Femur (tissue), 1 donor: ENCODE data around the gene CASP9.

Experiments
- DNase-seq: peaks from one replicate; pipeline ENCODE4 v3.0.0-alpha.2; 2017

The CASP9 gene

DNA sequence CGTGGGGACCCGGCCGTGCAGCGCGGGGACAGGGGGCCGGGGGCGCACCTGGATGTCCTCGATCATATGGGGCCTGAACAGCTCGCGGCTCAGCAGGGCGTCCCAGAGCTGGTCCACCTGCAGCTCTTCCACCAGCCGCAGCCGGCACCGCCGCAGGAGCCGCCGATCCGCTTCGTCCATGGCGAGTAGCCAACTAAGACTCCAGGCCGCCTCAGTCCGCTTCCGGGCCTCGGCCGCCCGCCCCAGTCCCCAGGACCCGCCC lies at the start of gene CASP9:
Gene CASP9 (minus strand): TSS at position 195 of the 262 bp plus-strand sequence. CDS start 15 bp downstream, at position 180.
- no peak for DNase-seq

DNA sequence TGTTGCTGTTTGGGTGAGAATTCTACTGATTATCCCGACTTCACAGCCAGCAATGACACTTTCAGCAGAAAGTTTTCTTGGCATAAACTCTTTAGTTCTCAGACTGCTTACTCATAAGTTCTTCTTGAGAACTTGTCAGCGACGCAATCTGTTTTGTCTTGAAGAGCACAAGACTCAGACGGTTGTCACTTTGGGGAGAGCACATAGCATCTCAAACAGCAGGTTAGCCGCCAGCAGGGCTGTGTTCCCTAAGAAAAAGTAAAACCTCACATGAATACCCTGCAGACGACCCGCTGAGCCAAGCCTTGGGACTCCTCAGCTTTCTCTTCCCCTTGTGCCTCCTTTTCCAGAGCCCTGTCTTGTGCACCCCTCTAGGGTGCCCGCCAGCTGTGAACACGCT lies 49.5 kb upstream of the CASP9 start:
- no peak for DNase-seq

DNA sequence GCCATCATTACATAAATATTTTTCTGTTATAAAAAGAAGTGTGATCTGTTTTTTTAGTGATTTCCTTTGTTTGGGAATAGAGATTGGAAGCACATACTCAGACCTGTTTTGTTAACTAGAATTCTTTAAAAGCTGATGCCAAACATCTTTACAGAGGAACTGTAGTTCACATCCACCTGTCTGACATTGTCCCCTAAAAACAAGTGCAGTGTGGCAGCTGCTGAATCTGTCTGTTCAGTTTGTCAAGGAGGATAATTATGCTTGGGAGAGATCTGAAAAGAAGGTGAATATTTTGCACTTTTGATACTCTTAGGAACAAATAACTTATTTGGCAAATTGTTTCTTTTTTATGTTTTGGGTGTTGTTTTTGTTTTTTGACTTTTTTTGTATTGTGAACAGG lies 47.3 kb upstream of the CASP9 start:
- DNase-seq, result no peak

DNA sequence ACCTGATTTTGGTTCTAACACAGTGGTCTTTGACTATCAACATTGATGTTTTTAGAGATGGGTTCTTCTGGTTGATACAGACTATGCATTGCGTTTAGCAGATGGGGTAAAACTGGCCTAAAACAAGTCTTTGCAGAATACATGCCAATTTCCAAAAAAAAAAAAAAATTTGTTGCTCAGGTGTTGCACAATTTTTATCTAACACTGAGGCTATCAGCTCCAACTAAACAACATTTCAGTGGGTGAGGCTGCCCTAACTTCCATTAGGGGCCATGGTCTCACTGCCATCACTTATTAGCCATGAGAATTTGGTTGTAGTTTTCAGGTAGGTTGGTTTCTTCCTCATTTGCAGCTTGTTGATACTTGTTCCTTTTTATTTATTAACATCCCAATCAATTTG lies 46.8 kb upstream of the CASP9 start:
- DNase-seq, result no peak

DNA sequence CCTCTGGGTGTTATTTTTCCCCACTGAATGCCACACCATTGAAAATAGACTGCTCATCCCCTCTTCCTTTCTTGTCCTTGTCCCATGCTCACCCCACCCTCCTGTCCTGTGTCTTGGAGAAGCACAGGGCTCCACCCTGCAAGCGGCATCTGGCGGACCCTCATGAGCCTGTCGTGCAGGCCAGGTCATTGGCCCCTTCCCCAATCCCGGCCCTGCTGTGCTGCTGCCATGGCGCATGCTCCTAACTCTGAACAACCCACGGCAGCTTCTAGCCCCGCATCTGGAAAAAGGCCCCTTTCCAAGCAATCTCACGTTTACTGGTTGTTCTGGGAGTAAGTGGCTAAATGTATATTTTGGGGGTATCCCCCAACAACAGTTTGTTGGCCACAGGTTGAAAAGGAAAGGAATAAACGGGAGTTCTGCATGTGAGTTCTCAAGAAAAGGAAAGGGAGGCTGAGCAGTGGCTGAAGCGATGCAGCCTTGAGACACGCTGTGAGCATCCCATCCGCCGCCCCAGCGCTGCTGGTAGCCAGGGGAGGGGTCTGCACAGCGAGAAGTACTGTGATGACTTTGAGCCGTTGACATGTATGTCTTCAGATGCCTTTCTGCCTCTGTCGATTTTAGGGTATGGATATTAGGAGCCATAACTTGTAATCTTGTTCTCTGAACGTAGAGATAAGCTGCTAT lies 44.5 kb upstream of the CASP9 start:
- DNase-seq, result no peak

DNA sequence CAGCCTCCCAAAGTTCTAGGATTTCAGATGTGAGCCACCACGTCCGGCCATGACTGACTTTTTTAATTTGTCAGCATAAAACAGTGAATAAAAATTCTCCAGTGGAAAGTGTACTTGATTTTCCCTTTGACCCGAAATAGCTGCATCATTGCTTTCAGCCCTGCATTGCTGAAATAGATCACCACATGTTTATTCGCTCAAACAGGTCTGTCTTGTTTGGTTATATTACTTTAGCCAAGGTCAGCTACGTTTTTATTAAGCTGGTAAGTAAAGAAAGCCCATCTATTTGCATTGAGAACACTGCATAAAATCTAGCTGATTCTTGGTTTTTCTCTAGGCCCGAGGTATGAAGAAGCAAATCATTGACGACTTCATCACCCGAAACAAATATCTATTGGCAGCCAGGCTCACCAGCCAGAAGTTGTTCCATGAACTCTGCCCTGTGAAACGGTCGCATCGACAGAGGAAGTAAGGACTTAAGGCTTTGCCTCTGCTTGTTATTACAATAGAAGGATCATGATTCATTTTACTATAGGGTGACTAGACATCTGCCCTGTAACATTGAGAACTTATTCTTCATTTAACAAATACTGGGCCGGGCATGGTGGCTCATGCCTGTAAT lies 35.3 kb upstream of the CASP9 start:
- no peak for DNase-seq

DNA sequence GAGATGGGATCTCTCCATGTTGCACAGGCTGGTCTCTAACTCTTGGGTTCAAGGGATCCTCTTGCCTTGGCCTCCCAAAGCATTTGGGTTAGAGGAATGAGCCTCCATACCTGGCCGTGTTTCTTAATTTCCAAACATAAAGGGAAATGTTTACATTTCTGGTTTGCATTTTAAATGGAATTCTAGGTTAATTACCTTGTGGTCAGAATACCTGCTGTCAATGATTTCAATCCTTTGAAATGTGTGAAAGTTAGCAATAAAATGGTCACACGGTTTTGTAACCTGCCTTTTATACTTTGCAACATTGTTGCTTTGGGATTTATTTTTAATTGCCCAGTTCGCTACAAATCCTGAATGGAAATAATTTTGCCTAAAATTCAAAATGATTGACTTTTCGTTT lies 34.5 kb upstream of the CASP9 start:
- no peak for DNase-seq

DNA sequence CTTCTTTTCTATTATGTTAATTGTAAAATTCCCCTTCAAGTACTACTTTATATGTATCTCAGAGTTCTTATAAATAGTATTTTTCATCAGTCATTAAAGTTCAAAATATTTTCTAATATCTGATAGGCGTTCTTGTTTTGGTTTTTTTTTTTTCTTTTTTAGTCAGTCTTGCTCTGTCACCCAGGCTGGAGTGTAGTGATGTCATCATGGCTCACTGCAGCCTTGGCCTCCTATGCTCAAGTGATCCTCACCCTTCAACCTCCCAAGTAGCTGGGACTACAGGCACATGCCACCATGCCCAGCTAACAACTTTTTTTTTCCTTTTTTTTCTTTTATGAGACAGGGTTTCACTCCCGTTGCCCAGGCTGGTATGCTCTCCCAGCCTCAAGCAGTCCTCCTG lies 33.6 kb upstream of the CASP9 start:
- no peak for DNase-seq

DNA sequence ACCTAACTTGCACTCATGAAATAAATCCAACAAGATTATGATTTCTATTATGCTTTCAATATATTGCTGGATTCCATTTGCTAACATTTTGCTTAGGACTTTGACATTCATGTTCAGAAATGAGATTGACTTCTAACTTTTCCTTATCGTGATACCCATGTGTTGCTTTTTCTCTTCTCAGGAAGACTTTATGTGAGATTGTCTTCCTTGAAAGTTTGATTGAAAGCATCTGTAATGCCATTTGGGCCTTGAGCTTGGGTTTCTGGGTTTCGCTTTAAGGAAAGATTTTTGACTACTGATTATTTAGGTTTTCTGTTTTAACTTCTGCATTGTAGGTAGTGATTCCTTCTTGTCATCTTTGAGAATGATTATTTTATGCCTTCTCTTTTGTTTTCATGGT lies 33.0 kb upstream of the CASP9 start:
- DNase-seq, result no peak

DNA sequence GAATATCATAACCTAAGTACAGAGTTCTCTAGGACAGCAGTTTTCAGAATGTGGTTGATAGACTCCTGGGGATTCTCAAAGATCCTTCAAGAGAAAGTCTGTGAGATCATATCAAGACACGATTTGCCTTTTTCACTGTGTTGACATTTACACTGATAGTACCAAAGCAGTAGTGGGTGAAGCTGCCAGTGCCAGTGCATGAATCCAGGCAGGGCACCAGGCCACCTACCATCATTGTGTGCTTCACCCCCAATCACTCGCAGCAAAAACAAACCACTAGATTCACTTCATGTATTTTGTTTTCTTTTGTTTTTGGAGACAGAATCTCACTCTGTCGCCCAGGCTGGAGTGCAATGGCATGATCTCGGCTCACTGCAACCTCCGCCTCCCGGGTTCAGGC lies 26.6 kb upstream of the CASP9 start:
- DNase-seq, result no peak

DNA sequence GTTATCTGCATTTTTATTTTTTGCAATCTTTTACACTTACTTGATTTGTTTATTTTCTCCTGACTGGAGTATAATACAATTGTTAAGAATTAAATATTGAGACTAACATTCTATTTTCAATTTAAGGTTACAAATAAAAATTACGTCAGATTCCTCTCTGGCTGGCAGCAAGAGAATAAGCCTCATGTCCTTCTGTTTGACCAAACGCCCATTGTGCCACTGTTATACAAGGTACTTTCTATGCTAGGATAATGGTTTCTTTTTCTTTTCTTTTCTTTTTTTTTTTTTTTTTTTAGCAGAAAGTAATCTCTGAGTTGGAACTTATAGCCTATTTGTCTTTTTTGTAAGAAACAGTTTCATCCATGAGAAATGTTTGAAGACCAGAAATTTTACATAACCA lies 22.6 kb upstream of the CASP9 start:
- DNase-seq, result no peak

DNA sequence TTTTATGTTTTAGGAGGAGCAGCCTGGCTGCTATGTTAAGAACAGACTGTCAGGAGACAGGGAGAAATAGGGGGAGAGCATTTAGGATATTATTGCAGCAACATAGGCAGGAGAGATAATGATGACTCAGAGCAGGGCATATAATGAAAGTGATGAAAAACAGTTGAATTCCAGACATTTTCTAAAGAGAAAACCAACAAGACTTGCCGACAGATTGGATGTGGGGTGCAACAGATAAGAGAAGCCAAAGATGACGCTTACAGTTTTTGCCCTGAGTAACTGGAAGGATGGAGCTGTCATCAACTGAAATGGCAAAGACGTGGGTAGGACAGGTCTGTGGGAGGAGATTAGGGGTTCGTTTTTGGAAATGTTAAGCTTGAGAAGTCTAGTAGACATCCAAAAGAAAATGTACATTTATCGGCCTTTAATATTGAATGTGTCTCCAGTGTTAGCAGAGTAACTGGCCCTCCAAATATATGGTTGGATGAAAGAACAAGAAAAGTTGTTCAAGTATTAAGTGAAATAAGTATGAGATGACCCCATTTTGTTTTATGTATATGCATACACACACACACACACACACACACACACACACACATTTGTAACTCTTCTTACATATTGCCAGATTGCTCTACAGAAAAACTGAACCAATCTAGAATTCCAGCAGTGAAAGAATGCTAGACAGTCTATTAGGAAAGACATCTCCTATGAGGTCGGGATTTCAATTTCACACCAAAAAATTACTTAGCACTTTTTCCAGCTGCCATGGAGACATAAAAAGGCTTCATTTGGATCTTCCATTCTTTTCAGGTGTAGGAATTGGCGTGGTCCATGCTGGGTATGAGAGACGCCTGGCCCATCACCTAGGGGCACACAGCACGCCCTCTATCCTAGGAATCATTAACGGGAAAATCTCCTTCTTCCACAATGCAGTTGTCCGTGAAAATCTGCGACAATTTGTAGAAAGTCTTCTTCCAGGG lies 19.9 kb upstream of the CASP9 start:
- no peak for DNase-seq

DNA sequence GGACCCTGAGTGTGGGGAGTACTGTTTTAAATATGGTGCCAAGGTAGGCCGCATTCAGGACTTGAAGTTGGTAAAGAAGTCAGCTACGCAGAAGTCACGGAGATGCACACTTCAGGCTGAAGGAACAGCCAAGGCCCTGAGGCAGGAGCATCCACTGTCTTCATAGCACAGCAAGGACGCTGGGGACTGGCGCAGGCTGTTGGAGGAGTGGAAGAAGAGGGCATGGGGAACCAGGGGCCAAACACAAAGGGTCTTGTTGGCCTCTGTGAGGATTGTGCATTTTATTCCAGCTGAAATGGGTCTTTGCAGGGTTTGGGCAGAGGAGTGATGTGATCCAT lies 19.2 kb upstream of the CASP9 start:
- DNase-seq, result no peak

DNA sequence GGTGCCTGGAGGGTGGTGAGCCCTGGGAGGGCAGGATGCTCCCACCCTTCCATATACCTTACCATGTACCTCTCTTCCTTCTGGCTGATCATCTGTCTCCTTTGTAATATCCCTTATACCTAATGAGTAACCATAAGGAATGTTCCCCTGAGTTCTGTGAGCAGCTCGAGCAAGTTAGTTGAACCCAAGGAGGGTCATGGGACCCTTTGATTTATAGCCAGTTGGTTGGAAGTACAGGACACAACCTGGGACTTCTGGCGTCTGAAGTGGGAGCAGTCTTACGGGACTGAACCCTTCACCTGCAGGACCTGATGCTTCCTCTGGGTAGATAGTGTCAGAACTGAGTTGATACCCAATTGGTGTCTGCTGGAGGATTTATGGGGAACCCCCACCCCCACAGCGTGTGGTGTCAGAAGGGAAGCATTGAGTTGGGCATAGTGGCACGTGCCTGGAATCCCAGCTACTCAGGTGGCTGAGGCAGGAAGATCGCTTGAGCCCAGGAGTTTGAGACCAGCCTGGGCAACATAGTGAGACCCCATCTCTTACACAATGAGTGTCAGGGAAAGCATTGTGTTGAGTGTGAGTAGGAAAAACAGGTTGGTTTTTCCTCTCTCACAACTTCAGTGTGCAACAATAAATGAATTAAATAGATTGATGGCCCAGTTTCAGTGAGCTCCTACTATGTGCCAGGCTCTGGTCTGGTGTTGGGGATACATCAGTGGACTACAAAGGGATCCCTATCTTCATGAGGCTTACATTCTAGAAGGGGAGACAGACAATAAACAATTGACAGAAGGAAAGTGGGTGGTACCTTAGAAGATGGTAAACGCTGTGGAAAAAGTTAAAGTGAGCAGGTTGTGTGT lies 18.6 kb upstream of the CASP9 start:
- DNase-seq, result no peak

DNA sequence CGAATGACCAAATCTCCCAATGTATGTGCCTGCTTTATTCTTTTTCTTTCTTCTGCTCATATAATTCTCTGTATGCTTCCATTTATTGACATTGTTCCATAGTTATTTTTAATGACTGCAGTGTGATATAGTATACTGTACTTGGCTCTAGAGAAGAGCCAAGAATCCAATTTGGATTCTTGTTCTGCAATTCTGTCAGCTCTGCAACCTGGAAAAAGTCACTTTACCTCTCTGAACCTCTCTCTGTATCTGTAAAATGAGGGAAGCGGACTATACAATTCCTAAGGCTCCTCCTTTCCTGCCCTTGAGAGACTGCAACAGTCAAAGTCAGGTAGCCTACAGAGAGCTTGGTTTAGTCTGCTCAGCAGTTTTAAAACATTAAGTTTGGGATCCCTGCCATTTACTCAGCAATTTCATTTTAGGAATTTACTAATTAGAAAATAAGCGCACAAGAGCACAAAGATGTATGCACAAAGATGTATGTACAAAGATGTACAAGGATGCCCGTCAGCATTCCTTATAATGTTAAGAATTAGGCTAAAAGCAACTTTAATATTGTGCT lies 17.3 kb upstream of the CASP9 start:
- no peak for DNase-seq

DNA sequence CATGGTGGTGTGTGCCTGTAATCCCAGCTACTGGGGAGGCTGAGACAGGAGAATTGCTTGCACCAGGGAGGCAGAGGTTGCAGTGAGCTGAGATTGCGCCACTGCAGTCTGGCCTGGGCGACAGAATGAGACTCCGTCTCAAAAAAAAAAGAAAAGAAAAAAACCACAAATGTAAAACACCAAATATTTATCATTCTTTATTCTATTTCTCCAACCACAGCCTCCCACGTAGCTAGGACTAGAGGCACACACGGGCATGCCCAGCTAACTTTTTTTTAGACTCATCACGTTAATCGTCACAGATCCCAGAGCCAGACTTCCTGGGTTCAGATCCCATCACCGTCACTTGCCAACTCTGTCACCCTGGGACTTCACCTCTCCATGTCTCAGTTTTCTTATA lies 16.2 kb upstream of the CASP9 start:
- DNase-seq, result no peak

DNA sequence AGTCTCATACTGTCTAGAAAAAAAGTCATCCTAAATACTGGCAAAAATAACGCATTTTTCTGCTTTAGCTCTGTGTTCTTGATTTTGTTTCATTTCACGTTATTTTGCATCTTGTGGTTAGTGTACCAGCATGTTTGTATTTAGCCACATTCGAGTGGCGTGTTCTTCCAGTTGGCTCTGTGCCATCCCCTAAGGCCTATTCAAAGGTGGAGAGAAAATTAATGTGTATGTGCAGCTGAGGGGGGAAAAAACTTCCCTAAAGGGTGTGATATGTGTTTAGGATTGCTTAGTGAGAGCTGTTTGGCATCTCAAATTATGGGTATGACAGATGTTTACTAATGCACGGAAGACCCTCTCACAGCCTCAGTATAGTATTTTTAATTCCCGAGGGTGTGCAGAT lies 14.8 kb upstream of the CASP9 start:
- DNase-seq, result no peak

DNA sequence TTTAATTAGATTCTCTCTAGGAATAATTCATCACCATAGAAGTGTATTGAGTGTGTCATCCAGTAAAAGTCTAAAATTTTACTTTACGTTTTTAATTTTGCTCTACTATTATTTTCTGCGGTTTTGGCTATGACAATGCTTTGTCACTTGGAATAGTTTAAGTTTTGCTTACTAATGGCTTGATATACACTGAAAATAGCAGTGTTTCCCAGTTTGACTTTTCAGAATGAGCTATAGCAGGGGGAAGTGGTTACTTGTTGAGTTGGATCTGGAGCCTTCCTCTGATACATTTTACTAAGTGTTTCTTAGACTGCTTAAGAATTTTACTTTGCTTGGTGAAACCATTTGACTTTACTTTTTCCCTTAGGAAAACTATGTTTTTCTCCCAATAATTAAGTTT lies 7.7 kb upstream of the CASP9 start:
- DNase-seq, result no peak

DNA sequence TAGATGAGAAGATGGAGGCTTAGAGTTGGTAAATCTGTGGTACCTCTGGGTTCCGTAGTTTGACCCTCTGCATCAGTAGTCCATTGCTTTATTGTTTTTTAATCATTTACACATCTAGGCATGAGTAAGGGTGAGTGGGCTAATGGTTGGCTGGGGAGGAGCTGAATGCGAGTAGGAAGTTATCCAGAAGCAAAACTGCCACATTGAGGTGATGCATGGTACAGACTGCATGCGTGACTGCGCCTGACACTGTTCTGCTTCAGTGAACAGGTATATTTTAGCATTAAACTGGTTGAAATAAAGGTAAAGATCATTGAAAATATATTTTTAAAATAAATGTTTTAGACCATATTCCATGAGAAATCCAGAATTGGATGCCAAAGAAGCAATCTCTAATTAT lies 7.0 kb upstream of the CASP9 start:
- DNase-seq, result no peak

DNA sequence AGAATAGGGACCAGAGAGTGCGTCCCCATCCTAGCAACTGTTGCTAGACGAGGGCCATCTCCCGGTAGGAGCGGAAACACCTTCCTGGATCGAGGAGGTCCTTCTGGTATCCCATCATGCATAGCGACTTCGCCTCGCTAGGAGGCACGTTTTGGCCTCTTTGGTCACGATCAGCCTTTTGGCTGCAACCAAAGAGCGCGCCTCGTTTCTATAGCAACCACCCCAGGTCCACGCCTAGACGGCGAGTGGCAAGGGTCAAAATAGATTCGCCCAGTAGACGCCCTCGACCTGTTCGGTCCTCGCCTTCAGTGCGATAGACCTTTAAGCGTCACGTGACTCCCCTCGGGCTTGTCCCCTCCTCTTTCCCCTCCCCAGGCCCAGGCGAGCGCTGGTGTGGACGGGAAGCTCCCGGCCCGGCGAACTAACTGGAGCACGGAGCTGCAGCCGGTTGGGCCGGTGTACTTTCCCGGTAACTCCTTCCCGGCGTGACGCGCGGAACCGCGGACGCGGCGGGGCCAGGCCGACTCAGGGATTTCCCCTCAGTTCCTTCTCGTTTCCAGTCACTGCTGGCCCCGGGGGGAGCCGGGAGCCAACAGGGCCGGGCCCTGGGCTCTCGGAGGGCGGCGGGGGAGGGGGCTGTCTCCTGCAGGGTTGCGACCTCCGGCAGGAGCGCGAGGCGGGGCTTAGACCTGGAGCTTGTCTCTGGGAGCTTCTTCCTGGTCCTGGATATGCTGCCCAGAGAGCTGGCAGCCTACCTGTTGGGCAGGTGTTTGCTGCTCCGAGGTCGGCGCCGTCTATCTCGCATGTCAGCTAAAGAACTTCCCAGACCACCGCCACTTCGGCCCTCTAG lies 2.7 kb upstream of the CASP9 start, which contains the start of gene DNAJC16:
Gene DNAJC16 (plus strand): TSS at position 359 of the 850 bp plus-strand sequence. CDS start 2,258 bp downstream, outside the sequence.
- peak; percentile 100 for DNase-seq

DNA sequence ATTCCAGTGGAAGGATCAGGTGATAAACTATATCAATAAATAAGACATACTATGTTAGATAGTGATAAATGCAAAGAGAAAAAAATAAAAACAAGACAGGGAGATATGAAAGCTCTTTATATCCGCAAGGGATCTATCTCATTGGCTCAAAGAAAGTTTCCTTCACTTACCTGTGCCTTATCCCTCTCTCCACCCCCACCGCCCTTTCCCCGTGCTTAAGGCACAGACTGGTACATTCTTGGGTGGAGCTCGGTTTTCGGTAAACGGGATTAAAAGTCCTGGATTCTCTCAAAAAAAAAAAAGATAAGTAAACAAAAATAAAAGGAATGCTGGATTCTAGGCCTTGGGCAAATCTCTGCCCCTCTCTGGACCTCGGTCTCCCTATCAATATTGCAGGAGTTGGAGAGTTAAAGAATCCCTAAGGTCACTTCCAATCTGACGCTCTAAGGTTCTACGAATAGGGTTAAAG lies 2.0 kb upstream of the CASP9 start:
- peak; percentile 30 for DNase-seq
